ENCODE data around the gene CYP19A1.

CYP19A1 gene

GRCh38 chr15:51229907-51230330, 108.5 kb downstream of the CYP19A1 start:
- H3K4me3 ChIP-seq (ENCODE audit: low read depth, low read length), result no peak overlapping the region
- TF ChIP-seq, protein P1, sequence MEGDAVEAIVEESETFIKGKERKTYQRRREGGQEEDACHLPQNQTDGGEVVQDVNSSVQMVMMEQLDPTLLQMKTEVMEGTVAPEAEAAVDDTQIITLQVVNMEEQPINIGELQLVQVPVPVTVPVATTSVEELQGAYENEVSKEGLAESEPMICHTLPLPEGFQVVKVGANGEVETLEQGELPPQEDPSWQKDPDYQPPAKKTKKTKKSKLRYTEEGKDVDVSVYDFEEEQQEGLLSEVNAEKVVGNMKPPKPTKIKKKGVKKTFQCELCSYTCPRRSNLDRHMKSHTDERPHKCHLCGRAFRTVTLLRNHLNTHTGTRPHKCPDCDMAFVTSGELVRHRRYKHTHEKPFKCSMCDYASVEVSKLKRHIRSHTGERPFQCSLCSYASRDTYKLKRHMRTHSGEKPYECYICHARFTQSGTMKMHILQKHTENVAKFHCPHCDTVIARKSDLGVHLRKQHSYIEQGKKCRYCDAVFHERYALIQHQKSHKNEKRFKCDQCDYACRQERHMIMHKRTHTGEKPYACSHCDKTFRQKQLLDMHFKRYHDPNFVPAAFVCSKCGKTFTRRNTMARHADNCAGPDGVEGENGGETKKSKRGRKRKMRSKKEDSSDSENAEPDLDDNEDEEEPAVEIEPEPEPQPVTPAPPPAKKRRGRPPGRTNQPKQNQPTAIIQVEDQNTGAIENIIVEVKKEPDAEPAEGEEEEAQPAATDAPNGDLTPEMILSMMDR (IDR thresholded peaks at IDR 0.05; ENCODE audit: low read depth, low read length), result no peak

DNA sequence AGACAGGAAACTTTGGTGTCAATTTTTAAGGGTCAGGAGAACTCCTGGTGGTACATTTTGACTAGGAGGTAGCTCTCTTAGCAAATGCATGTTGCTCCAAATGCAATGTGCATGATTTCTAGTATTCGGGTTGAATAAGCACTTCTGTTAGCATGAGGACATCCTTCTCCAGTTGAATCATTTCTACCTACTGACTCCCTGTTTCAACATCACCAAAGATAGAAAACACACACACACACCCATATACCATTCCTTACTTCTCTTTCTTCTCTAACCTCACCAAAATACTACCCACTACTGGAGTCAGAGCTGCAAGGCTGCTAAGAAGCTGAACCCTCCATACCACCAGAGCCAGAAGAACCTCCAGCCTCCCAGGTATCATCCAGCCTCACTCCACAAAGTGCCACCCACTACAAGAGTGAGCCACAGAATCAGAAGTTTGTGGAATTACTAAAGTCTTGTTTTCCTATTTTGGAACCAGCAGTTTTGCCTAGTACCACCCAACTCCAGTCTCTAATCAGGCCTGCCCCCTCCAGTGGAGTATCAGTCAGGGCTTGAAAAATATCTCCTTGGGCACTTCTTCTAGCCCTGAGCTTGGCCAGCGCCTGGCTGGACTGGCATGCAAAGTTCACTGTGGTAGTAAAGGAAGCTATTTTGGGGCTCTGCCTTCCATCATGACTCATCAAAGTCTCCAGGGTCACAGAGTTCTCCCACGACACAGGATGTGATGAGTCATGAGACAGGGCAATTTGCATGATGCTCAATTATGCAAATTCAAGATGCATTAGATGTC, 110.3 kb downstream of the CYP19A1 start:
- H3K4me3 ChIP-seq (ENCODE audit: low read depth, low read length), result no peak overlapping the region
- TF ChIP-seq, protein P1 (IDR thresholded peaks at IDR 0.05; ENCODE audit: low read depth, low read length), result no peak

GRCh38 chr15:51226576-51227210, 111.7 kb downstream of the CYP19A1 start:
- no peak overlapping the region for H3K4me3 ChIP-seq (ENCODE audit: low read depth, low read length)
- TF ChIP-seq, protein P1 (IDR thresholded peaks at IDR 0.05; ENCODE audit: low read depth, low read length), result no peak

DNA sequence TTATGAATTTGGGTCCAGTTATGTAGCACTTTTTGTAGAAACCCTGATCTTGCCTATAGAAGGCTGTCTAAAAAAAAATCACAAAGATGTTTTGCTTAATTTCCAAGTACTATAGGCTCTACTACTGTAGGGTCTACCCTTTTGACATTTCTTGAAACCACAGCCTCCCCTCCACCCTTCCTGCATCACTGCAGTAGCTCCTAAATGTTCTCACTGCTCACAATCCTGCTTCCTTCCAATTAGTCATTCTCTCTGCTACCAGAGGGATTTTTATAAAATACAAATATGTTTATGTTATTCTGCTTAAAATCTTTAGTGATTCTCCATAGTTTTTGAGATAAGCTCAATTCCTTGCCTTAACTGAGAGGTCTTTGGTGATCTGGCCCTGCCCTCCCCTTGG, 114.0 kb downstream of the CYP19A1 start:
- H3K4me3 ChIP-seq (ENCODE audit: low read depth, low read length), result no peak overlapping the region
- TF ChIP-seq, protein P1 (IDR thresholded peaks at IDR 0.05; ENCODE audit: low read depth, low read length), result no peak

- TF ChIP-seq, protein P1 (IDR thresholded peaks at IDR 0.05; ENCODE audit: low read depth, low read length), result no peak
- no peak overlapping the region for H3K4me3 ChIP-seq (ENCODE audit: low read depth, low read length)
Measured at GRCh38 chr15:51223771-51224229, 114.6 kb downstream of the CYP19A1 start.

DNA sequence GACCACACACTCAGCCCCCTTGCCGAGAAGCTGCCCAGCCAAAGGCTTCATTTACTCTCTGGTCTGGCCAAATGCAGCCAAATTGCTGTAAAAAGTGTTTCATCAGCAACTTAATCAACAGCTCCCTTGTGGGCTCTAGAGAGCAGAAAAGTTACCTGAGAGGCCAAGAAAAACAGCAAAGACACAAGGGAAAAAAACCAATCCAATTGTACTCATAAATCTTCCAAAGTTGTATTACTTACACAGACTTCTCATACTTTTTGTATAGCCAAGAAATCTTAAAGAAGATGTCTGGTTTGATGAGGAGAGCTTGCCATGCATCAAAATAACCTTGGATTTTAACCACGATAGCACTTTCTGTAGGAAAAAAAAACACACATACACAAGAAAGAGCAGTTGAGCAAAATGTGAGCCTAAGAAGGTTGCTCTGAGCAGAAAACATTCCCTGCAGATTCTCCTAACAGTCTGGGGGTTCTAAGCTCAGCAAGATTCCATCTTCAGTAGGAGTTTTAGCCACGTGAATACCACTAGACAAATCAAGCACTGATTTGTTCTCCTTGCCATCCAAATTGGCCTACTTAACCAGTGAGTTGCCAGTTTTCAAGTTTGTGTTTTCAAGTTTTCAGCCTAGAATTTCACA, 120.0 kb downstream of the CYP19A1 start:
- H3K4me3 ChIP-seq (ENCODE audit: low read depth, low read length), result no peak overlapping the region

More for the DNA sequence above, 120.0 kb downstream of the CYP19A1 start:
- TF ChIP-seq, protein P1 (IDR thresholded peaks at IDR 0.05; ENCODE audit: low read depth, low read length), result no peak
